Brain pericyte (primary cell): ENCODE results near the gene SPATA22.
"Not testable (repeated sequence)": the region's sequence is repeated elsewhere in the genome, so short reads cannot be mapped to it uniquely, and the experiment has no call there.

Source experiments
- DNase-seq: peaks from one replicate; pipeline ENCODE4 v3.0.0-alpha.2; 2012; ENCODE audit warnings: low read depth, low spot score

SPATA22 gene

GRCh38 chr17:3472137-3472536 is 518 bp upstream of the SPATA22 start:
- no peak for DNase-seq

GRCh38 chr17:3469529-3469928 is 2.1 kb downstream of the SPATA22 start:
- DNase-seq: no peak

- not testable (repeated sequence) for DNase-seq
Observed at GRCh38 chr17:3466355-3466754, 5.3 kb downstream of the SPATA22 start.

- no peak for DNase-seq
Observed at GRCh38 chr17:3448059-3448665, 23.5 kb downstream of the SPATA22 start.

- no peak for DNase-seq
Observed at GRCh38 chr17:3447625-3448024, 24.0 kb downstream of the SPATA22 start.

GRCh38 chr17:3440451-3440850 is 31.2 kb downstream of the SPATA22 start:
- no peak for DNase-seq

GRCh38 chr17:3438368-3438767 is 33.3 kb downstream of the SPATA22 start:
- DNase-seq: no peak

GRCh38 chr17:3433741-3434140 is 37.9 kb downstream of the SPATA22 start, which contains the start of gene OR1E2:
Gene OR1E2, minus strand, starts transcription at chr17:3433841. Its CDS starts 0 bp downstream, at chr17:3433841.
- DNase-seq: no peak

- DNase-seq: not testable (repeated sequence)
Observed at GRCh38 chr17:3433215-3433614, 38.4 kb downstream of the SPATA22 start.

GRCh38 chr17:3418222-3418621 is 53.4 kb downstream of the SPATA22 start:
- DNase-seq: no peak

- no peak for DNase-seq
Observed at GRCh38 chr17:3415610-3416009, 56.0 kb downstream of the SPATA22 start.

- DNase-seq: not testable (repeated sequence)
Observed at GRCh38 chr17:3412216-3412615, 59.4 kb downstream of the SPATA22 start.

- no peak for DNase-seq
Observed at GRCh38 chr17:3411070-3411469, 60.5 kb downstream of the SPATA22 start, which contains the start of gene OR3A3. Gene OR3A3, plus strand, starts transcription at chr17:3411370.

- not testable (repeated sequence) for DNase-seq
Observed at GRCh38 chr17:3403856-3404255, 67.8 kb downstream of the SPATA22 start.

- no peak for DNase-seq
Observed at GRCh38 chr17:3401786-3402185, 69.8 kb downstream of the SPATA22 start.

- DNase-seq: no peak
Observed at GRCh38 chr17:3400055-3400454, 71.6 kb downstream of the SPATA22 start.

- DNase-seq: no peak
Observed at GRCh38 chr17:3398310-3398709, 73.3 kb downstream of the SPATA22 start, which contains the start of gene OR1E1. Gene OR1E1, minus strand, starts transcription at chr17:3398410. Its CDS starts 0 bp downstream, at chr17:3398410.

GRCh38 chr17:3397801-3398200 is 73.8 kb downstream of the SPATA22 start:
- DNase-seq: not testable (repeated sequence)
